NCI-H2227 (cell line): ENCODE measurements around the gene CLEC4A.
A peak's percentile ranks its signal among the peaks of the same experiment; 100 is the strongest.
"Not testable (repeated sequence)": the region's sequence is repeated elsewhere in the genome, so short reads cannot be mapped to it uniquely, and the experiment has no call there.

Experiments used
- DNase-seq: peaks from one replicate; lab custom pipeline; 2025; ENCODE audit not compliant: unreplicated experiment; lab: John Stamatoyannopoulos, UW

Gene CLEC4A

DNA sequence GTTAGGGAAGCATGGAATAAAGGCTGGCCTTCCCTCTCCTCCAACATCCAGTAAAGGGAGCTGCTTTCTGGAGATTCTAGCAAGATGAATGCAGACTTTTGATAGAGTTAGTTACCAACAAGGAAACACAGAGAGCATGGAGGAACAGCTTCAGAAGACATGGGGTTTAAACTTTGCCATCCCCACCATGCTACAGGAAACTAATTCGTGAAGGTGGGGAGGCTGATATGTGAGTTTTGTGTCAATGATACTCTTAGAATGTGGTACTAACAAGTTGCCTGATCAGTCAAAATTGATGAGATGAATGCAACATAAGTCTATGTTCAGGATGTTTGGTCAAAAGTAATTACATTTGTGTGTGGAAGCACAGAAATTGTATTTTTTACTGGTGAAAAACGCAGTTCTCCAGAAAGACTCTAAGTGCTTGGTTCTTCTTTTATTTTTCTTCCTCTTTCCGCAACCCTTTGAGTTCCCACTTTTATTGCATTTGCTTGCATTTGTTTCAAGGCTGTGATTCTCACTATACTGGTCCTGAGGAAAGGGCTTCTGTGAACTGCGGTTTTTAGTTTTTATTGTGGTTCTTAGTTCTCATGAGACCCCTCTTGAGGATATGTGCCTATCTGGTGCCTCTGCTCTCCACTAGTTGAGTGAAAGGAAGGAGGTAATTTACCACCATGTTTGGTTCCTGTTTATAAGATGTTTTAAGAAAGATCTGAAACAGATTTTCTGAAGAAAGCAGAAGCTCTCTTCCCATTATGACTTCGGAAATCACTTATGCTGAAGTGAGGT, at the start of gene CLEC4A:
Gene CLEC4A (plus strand): TSS at position 494 of the 789 bp plus-strand sequence. CDS start 262 bp downstream, at position 756.
- no peak for DNase-seq

DNA sequence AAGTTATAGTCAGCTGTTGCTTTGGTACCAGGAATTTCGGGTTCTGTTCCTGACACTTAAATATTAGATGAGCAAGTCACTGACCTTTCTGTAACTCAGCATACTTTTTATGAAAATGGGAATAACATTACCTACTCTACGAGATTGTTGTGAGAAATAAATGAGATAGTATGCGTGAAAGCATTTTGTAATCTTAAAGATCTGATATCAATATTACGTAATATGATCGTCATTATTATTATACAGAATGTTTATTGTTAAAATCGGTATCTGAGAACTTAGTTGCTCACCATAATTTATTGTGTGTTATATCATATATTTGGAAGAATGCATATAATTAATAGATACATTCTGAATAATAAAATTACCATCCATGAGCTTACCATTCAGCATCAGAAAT, 47.5 kb upstream of the CLEC4A start:
- no peak for DNase-seq

DNA sequence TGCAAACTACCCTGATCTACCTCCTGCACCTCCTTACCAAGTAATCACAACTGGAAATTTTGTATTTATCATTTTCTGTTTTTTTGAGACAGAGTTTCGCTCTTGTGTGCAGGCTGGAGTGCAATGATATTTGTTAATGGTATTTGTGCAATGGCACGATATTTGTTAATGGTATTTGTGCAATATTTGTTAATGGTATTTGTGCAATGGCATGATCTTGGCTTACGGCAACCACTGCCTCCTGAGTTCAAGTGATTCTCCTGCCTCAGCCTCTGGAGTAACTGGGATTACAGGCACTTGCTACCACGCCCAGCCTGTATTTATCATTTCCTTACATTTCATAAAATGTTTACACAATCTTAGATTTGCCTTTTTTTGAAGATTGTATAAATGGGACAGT, 47.1 kb upstream of the CLEC4A start:
- no peak for DNase-seq

DNA sequence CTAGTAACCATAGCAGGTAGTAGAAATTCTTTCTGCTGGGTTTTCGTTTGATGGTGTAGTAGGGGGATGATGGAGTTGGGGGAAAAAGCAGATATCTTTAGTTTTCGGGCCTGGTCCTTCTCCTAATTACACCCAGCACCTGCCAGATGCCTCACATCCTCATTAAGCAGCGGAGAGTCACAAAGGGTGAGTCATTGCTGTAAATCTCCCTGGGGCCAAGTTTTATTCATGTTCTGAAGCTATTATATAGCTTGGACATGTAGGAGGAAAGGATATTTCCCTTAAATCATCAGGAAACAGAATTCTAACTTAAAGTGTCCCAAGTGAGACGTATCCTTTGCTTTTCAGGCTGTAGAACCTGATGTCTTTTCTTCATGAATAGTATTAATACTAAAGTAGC, 46.2 kb upstream of the CLEC4A start:
- DNase-seq: peak; percentile 0

DNA sequence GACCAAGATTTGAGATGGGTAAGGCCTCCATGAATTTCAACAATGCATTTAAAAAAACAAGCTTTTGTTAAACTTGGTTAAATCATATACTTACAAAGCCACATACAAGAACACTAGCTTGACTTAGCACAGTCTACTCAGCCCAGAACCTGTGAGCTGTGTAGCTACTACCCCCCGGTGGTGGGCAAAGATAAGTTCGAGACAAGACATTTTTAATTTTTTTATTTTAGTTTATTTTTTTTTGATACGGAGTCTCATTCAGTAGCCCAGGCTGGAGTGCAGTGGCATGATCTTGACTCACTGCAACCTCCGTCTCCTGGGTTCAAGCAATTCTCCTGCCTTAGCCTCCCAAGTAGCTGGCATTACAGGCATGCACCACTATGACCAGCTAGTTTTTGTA, 45.0 kb upstream of the CLEC4A start:
- DNase-seq: peak; percentile 33

DNA sequence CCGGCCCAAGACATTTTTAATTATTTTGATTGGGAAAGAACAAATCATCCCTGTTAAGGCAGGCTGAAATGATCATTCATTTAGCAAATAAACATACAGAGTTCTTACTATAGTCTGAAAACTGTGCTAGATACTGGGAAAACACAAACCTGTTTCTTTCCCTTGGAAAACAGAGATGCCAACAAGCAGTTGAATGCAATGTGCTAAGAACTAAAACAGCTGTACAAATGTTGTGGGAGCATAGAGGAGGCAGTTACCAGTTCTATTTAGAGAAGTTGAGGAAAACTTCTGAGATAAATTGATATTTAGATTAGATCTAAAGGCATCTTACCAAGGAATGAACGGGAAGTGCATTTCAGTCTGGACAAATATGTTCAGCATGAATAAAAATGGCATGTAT, 44.5 kb upstream of the CLEC4A start:
- no peak for DNase-seq

DNA sequence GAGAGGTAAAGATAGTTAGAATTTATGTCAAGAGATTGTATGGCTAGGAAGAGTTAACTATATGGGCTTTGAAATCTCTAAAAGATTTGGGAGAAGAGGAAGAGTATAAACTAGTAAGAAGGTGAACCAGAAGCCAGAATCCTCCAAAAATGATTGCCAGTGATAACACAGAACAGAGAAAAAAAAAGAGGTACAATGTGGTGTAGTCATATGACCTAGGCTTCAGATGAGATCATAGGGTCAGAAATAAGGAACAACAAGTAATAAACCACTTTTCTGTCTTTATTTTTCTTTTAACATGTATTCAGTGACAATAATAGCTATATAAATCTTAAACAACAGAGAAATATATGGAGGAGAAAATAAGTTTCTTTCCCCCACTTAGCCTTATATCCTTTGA, 43.3 kb upstream of the CLEC4A start:
- no peak for DNase-seq

DNA sequence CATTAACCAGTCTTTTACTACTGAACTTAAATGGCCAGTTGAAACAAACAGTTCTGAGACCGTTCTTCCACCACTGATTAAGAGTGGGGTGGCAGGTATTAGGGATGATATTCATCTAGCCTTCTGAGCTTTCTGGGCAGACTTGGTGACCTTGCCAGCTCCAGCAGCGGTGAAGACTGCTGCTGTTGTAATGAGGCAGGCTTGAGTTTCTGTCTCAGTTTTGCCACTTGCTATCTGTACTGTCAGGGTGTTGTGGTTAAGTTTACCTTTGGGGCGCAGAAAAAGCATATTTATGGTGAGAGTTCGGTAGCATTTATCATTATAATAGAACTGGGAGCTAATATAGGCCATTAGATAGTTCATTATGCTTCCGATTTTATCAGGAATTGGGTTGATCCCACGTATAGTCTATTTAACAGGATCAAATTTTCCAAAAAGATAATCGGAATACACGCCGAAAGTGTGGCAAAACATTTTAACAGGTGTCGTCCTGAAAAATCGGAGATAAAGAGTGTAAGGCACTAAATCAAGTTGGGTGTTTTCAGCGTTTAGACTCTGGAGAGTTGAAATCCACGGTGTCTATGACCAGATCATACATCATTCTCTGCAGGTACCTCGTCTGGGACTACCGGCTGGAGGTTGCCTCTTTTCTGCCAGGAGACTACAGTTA, 42.0 kb upstream of the CLEC4A start:
- peak; percentile 1 for DNase-seq

DNA sequence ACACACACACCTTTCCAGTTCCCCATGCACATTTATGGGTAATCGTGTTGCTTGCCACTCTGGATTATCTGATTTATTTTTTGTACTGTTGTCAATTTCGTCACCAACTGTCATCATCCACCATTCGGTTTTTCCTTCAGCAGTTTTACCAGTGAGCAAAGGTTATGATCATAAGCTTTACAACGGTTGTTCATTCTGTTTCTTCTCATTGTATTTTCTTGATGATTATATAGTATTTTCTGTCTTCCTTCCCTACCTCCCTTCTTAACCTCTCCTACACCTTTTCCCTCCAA, 40.7 kb upstream of the CLEC4A start:
- no peak for DNase-seq

DNA sequence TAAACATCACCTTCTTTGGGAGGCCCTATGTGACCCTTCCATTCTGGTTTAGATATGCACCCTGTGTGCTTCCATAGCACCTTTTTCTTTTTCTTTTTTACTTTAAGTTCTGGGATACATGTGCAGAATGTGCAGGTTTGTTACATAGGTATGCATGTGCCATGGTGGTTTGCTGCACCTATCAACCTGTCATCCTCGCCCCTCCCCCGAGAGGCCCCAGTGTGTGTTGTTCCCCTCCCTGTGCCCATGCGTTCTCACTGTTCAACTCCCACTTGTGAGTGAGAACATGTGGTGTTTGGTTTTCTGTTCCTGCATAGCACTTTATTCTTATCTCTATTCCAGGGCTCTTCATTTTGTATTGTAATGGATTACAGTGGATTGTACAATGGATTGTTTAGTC, 39.1 kb upstream of the CLEC4A start:
- not testable (repeated sequence) for DNase-seq

DNA sequence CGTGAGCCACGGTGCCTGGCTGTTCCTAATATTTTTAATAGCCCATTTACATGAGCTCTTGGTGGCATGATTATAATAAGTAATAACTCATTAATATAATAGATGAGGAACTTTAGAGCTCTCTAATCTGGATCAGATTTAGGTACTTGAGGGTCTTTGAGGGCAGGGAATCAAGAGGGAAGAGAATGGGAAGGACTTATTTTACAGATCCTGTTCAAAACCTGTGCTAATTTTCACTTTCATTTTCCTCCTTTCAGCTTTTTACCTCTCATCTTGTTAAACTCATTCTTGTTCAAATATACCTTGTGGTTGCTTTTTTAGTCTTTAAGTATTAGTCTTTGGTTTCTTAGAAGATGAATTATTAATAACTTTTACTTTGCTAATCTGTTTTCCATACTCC, 35.8 kb upstream of the CLEC4A start:
- DNase-seq: no peak

DNA sequence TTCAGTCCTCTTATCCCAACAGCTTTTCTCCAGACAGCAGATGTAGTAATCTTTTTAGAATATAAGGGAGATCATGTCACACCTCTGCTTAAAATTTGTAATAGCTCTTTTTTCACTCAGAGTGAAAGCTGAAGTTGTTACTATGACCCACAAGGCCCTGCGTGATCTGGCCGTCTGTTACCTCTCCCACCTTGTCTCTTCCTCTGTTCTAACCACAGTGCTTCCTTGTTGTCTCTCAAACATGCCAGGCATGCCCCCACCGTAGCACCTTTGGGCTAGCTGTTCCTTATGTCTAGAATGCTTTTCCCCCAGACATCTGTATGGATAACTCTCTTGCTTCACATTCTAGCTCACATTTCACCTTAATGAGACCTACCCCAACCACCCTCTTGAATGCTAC, 34.8 kb upstream of the CLEC4A start:
- no peak for DNase-seq

DNA sequence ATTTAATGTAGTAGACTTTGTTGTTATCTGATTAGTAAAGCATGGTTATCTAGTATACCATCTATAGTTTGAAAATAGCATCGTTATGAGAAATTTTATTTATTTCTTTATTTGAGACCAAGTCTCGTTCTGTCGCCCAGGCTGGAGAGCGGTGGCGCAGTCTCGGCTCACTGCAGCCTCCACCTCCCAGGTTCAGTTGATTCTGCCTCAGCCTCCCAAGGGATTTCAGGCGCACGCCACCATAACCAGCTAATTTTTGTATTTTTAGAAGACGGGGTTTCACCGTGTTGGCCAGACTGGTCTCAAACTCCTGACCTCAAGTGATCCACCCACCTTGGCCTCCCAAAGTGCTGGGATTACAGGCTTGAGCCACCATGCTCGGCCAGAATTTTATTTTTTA, 34.1 kb upstream of the CLEC4A start:
- DNase-seq: not testable (repeated sequence)

DNA sequence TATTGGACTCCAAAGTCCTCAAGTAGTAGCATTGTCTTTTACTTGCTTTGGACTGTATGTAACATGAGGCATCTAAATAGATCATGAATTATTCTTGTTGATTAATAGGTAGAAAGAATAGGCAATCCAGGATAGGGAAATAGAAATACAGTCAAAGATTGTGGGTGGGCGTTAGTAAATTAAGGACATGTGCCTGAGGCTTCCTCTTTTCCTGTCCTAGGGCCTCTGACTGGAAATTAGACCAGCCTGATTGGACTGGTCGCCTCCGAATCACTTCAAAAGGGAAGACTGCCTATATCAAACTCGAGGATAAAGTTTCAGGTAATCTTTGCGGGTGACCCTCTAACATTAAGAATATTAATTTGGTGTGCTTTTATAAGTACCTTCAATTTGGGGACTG, 33.7 kb upstream of the CLEC4A start:
- no peak for DNase-seq

DNA sequence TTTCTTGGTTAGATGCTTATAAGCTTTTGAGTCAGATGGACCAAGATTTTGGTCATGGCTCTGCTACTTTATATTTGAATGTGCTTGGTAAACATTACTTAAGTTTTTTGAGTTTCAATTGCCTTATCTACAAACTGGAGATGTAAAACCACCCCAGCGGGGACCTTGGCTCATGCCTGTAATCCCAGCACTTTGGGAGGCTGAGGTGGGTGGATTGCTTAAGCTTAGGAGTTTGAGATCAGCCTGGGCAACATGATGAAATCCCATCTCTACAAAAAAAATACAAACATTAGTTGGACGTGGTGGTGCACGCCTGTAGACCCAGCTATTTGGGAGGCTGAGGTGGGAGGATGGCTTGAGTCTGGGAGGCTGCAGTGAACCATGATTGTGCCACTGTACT, 30.1 kb upstream of the CLEC4A start:
- DNase-seq: no peak

DNA sequence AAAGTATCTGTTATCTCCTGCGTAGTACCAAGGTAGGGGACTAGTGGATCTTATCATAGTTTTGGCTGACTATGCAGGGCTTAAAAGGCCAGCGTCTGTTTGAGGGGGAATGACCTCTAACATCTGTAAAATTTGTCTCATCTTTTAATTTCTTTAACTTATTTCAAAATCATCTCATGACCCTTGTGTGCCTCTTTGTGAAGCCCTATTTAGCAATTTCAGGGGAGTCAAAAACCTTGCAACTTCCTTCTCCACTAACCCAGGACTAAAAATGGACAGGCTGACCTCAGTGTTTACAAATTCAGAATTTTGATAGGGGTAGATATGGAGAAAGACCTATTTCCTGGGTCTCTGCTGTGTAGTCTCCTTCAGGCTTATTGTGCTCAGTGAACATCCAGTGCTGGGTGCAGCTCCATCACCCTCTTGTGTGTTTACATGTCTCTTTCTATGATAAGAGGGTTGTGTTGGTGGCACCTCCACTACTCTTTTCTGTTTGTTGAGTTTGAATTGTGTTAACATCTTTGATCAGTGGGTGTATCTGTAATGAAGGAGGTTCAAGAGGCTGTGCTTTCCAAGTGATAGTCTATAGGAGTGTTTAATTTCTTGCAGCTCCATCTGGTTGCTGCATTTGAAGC, 27.0 kb upstream of the CLEC4A start:
- no peak for DNase-seq

DNA sequence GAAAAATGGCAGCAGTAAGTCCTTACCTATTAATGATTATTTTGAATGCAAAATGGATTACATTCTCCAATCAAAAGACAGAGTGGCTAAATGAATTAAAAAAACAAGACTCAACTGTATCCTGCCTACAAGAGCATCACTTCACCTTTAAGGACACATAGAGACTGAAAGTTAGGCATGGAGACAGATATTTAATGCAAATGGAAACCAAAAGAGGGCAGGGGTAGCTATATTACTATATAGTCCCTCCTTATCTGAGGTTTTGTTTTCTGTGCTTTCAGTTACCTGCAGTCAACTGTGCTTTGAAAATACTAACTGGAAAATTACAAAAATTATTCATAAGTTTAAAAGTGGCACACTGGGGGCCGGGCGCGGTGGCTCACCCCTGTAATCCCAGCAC, 24.2 kb upstream of the CLEC4A start:
- no peak for DNase-seq

DNA sequence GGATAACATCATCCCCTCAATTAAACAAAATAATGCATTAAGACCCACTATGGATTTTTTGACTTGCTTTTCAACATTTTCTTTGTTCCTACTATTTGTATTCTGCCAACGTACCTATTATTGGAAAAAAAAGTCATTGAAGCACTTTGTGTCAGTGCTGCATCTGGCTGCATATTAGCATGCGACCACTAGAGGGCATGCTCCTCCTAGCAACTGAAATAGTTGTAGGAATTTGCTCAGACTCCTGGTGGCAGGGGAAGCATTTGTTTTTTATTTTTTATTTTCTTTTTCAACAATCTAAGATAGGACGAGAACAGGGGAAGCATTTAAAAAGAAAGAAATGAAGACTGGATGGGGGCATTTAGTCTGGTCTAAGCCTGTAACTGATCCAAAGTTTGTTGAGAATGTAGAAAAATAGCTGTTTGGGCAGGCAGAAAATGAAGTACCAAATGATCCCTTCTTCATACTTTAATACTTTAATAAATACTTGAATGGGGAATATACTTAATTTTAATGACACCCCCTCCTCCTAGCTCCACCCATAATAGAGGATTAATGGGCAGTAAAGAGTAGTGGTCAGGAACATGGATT, 14.5 kb upstream of the CLEC4A start:
- DNase-seq: peak; percentile 77

DNA sequence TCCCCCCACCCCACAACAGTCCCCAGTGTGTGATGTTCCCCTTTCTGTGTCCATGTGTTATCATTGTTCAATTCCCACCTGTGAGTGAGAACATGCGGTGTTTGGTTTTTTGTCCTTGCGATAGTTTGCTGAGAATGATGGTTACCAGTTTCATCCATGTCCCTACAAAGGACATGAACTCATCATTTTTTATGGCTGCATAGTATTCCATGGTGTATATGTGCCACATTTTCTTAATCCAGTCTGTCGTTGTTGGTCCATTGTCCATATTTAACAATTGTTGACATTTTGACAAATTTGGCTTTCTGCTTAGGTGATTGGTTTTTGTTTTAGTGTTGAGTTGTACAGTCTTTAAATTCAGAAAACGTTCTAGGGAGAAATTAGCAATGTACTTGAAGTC, 10.3 kb upstream of the CLEC4A start:
- DNase-seq: not testable (repeated sequence)

DNA sequence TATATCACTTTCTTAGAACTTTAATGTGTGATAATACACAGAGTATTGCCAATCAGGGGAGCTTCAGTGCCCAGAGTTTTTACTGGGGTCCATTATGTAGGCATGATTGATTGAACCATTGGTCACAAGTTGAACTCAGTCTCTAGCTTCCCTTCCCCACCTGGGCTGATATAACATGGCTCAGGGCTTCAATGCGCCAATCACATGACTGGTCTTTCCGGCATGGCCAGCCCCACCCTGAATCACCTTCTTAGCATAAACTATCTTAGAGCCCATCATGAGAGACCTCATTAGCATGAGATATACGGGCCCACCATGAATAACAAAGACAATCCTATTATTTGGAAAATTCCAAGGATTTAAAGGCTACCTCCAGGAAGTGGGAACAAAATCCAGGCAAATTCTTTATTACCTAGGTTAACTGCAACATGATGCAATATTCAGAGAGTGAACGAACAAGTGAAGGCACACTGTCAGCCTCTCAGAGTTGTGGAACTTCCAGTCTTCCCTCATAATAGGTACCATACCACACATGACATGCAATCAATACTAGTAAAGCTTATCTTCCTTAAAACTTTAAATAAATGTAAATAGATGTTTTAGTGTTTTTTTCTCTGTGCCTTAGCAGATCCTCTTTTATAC, 3.2 kb upstream of the CLEC4A start:
- DNase-seq: no peak

DNA sequence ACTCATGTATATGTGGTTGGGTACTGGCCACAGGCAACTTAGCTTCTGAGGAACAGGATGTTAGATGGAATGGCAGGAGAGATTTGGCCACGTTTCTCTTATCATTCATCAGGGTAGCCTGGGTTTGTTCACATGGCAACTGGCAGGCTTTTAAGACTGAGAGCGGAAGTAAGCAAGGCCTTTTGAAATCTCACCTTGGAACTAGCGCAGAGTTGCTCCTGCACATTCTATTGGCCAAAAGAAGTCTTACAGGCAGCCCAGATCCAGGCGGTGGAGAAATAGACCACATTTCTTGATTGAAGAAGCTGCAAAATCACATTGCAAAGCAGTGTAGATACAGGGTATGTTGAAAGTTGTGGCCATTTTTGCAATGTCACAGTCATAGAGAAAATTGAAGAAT, 3.7 kb downstream of the CLEC4A start:
- no peak for DNase-seq
